GM21619 (cell line): ENCODE data around the gene MAT1A.
A peak's percentile ranks its signal among the peaks of the same experiment; 100 is the strongest.
"Not testable (repeated sequence)": the region's sequence is repeated elsewhere in the genome, so short reads cannot be mapped to it uniquely, and the experiment has no call there.

Experiments used
- ATAC-seq: cut with Tn5 transposase; IDR thresholded peaks from one replicate; pipeline ENCODE4 v1.9.1; 2021; ENCODE audit not compliant: unreplicated experiment

Gene MAT1A

GRCh38 chr10:80234331-80235235 lies 54.9 kb downstream of the MAT1A start:
- ATAC-seq: peak; percentile 100

DNA sequence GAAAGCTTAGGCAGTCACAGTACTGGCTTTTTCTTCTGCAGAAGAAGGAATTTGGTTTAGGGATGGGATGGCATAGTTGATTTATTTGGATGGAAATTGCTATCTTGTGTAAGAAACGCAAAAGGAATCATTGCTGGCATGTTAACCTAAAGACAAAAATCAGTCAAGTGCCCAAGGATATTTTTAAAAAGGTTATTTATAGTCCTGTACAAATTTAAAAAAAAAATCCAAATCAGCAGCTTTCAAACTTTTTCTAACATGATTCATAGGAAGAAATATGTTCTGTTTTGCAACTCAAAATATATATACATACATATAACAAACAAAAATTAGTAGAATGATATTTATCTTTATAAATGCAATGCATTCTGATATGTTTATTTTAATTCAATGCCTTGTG lies 55.6 kb downstream of the MAT1A start:
- ATAC-seq: not testable (repeated sequence)

GRCh38 chr10:80226723-80227122 lies 62.7 kb downstream of the MAT1A start:
- ATAC-seq: not testable (repeated sequence)

- ATAC-seq: not testable (repeated sequence)
These were observed 66.4 kb downstream of the MAT1A start for GRCh38 chr10:80223031-80223419.
